ENCODE measurements around the gene RBCK1. TPM values are rescaled to one million over a fixed set of nuclear protein-coding genes. Genes with fewer than 3 reads are reported as not detected.

The RBCK1 gene
- total and polyA plus RNA-seq, 9 of the 15 experiments (the other 6 are each of a cell fraction or from before 2014, with no cell fraction given), result 5.9 to 59.3 (median 26.5) TPM

DNA sequence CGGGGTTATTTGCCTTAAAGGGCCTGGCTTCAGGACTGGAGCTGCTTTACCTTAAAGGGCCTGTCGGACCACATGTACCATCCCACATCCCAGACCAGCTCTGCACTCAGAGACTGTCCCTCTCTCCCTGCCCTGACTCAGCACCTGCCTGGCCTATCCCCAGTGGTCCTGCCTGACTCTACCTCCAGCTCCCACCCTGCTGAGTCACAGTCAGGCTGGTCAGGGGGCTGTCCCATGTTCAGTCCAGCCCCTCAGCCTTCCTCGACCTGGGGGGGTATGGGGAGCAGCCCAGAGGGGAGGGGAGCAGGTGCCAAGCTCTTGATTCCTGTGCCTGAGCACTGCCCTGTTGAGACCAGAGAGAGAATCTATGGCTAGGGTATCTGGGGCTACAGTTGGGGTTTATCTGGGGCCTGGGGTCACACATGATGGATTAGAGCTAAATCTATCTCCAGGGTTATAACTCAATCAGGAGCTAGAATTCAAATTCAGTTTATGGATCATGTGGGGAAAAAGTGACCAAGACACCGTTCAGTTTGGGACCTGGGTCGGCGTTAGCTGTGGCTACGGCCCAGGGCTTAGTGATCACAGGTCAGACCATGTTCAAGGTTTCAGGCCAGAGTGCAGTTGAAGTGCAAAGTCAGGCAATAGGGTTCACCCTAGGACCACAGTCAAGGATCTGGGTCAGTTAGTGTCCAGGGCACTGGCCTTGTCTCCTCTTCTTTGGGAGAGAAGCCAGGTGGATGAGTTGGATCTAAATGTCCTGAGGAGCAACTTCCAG, 36.9 kb upstream of the RBCK1 start (continued):
- TF ChIP-seq, protein P1, sequence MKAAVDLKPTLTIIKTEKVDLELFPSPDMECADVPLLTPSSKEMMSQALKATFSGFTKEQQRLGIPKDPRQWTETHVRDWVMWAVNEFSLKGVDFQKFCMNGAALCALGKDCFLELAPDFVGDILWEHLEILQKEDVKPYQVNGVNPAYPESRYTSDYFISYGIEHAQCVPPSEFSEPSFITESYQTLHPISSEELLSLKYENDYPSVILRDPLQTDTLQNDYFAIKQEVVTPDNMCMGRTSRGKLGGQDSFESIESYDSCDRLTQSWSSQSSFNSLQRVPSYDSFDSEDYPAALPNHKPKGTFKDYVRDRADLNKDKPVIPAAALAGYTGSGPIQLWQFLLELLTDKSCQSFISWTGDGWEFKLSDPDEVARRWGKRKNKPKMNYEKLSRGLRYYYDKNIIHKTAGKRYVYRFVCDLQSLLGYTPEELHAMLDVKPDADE (conservative IDR thresholded peaks at IDR 0.05; ENCODE audit: control insufficient read depth, low read depth, low read length), result no peak
- no peak; the same call in 1 of the 2 replicates for TF ChIP-seq ZFX (CRISPR knock-in tag; IDR thresholded peaks at IDR 0.05)
- no peak for TF ChIP-seq ZNF197 (CRISPR knock-in tag; IDR thresholded peaks at IDR 0.05; ENCODE audit: low read depth)
- no peak for TF ChIP-seq USF1 (CRISPR knock-in tag; IDR thresholded peaks at IDR 0.05)
- no peak for TF ChIP-seq KLF10 (CRISPR knock-in tag; IDR thresholded peaks at IDR 0.05)
- no peak for TF ChIP-seq ZNF232 (CRISPR knock-in tag; IDR thresholded peaks at IDR 0.05)
- TF ChIP-seq ADNP (tag; IDR thresholded peaks at IDR 0.05), result no peak
- TF ChIP-seq, protein P2, sequence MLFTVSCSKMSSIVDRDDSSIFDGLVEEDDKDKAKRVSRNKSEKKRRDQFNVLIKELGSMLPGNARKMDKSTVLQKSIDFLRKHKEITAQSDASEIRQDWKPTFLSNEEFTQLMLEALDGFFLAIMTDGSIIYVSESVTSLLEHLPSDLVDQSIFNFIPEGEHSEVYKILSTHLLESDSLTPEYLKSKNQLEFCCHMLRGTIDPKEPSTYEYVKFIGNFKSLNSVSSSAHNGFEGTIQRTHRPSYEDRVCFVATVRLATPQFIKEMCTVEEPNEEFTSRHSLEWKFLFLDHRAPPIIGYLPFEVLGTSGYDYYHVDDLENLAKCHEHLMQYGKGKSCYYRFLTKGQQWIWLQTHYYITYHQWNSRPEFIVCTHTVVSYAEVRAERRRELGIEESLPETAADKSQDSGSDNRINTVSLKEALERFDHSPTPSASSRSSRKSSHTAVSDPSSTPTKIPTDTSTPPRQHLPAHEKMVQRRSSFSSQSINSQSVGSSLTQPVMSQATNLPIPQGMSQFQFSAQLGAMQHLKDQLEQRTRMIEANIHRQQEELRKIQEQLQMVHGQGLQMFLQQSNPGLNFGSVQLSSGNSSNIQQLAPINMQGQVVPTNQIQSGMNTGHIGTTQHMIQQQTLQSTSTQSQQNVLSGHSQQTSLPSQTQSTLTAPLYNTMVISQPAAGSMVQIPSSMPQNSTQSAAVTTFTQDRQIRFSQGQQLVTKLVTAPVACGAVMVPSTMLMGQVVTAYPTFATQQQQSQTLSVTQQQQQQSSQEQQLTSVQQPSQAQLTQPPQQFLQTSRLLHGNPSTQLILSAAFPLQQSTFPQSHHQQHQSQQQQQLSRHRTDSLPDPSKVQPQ (CRISPR knock-in tag; IDR thresholded peaks at IDR 0.05; ENCODE audit: borderline replicate concordance), result no peak
- no peak for TF ChIP-seq HNRNPUL1 (IDR thresholded peaks at IDR 0.05; ENCODE audit: low read length)
- 0 out of 2 replicates have a peak, but pooled peaks have one; percentile 10 for TF ChIP-seq ZNF23 (CRISPR knock-in tag; IDR thresholded peaks at IDR 0.05)
- TF ChIP-seq CBX2 (IDR thresholded peaks at IDR 0.05; ENCODE audit: insufficient read depth, low read length, poor library complexity, severe bottlenecking), result no peak
- TF ChIP-seq TCFL5 (CRISPR knock-in tag; conservative IDR thresholded peaks at IDR 0.05), result no peak
- TF ChIP-seq TOE1 (IDR thresholded peaks at IDR 0.05; ENCODE audit: borderline replicate concordance), result no peak
- no peak for TF ChIP-seq TOE1 (CRISPR knock-in tag; IDR thresholded peaks at IDR 0.05; ENCODE audit: borderline replicate concordance, low read depth)
- 0 out of 4 replicates have a peak, but pooled peaks of 1 of the 2 experiments have one; percentile 40 for TF ChIP-seq MLLT1 (IDR thresholded peaks at IDR 0.05)
- no peak for TF ChIP-seq ZBTB1 (CRISPR knock-in tag; IDR thresholded peaks at IDR 0.05; ENCODE audit: borderline replicate concordance, low read depth)
- TF ChIP-seq CBX5 (IDR thresholded peaks at IDR 0.05; ENCODE audit: borderline replicate concordance, low read depth), result no peak
- peak; percentile 50; the same call in 1 of the 2 replicates for TF ChIP-seq ZBTB17 (CRISPR knock-in tag; IDR thresholded peaks at IDR 0.05)
- no peak for TF ChIP-seq NR4A1 (CRISPR knock-in tag; IDR thresholded peaks at IDR 0.05)
- peak; percentile 89 for TF ChIP-seq NR4A1 (tag; IDR thresholded peaks at IDR 0.05)
- TF ChIP-seq NFIX (CRISPR knock-in tag; IDR thresholded peaks at IDR 0.05; ENCODE audit: low read depth), result no peak
- no peak for TF ChIP-seq PHTF2 (CRISPR knock-in tag; IDR thresholded peaks at IDR 0.05)
- no peak; the same call in 1 of the 2 replicates for TF ChIP-seq ETV5 (CRISPR knock-in tag; IDR thresholded peaks at IDR 0.05; ENCODE audit: low read depth)
